ENCODE results near the gene PPARA.
"Not testable (repeated sequence)": the region's sequence is repeated elsewhere in the genome, so short reads cannot be mapped to it uniquely, and the experiment has no call there.

Gene PPARA

GRCh38 chr22:46128606-46129005 is 21.7 kb upstream of the PPARA start:
- no peak for ATAC-seq

- ATAC-seq, result no peak
Measured at GRCh38 chr22:46129390-46130041, 20.8 kb upstream of the PPARA start.

DNA sequence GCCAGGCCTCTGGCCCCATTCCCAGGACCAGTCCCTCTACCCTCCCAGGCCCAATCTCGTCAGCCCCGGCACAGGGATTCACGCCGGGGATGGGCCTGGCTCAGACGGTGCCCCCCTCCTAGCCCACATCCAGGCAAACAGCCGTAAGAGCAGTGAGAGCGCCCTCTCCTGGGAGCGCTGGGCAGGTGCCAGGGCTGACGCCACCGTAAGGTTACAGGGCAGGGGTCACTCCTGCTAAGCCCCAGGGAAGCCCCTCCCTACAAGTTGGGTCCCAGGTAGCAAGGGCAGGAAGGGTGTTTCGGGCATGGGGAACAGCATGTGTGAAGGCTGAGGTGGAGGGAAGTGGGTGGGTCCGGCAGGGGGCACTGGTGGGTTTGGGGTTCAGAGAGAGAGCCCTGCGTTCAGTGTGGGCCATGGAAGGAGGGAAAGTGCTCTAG is 19.2 kb upstream of the PPARA start:
- ATAC-seq, result no peak

DNA sequence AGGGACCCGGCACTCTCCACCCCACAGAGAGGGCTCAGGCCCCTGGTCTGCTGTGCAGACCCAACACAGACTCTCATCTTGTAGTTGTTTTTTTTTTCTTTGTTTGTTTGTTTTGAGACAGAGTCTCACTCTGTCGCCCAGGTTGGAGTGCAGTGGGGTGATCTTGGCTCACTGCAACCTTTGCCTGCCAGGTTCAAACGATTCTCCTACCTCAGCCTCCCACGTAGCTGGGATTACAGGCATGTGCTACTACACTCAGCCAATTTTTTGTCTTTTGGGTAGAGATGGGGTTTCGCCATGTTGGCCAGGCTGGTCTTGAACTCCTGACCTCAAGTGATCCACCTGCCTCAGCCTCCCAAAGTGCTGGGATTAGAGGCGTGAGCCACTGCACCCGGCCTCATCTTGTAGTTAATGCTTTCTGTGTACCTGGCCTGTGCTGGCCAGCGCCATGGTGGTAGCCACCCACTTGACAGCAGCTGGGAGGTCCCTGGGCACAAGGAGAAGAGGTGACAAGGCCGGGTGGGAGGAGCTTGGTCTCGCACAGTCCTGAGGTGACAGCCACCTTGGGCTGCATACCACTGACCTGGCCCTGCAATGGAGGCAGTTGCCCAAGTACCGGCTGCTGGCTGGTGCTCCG is 18.0 kb upstream of the PPARA start:
- ATAC-seq, result not testable (repeated sequence)

DNA sequence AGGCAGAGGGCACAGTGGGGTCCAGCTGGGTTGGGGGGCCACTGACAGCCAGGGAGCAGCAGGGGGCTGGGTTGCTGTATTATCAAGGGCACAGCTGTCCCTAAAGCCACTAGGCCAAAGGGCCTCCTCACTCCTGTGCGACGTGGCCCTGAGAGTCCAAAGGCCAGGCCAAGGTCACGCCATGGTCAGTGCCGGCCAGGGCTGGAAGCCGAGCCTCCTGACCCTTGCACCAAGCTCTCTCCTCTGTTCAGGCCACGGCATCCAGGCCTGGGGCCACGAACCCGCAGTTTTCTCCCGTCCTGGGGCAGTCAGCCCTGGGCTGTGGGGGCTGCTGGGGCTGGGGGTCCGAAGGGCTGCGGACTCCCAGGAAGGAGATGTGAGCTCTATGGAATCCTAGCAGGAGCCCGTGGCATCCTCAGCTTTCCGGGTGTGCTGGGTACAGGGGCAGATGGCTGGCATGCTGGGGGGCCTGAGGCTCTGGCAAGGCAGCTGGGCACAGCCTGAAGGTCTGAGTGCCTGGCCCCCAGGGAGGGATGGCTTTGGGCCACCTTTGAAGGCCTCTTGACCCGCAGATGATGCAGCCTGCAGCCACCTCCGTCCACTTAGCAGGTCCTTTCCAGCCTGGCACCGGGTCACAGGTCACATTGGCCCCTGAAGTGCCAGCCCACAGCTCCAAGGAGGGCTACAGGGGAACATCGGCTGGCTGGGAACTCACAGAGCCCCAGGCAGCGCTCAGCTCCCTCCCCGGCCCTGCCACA is 17.3 kb upstream of the PPARA start:
- no peak for ATAC-seq

DNA sequence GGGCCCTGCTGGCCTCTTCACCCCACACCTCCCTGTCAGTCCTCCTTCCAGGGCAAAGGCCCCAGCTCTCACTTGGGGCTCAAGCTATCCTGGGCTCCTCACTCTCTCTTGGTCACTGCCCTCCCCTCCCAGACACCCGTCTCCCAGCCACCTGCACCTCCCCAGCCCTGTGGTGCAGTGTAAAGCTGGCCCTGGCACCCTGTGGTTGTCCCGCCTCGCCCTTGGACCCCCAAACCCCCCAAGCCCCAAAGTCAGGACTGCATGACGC is 16.8 kb upstream of the PPARA start:
- ATAC-seq, result no peak

- ATAC-seq, result no peak
Measured at GRCh38 chr22:46134111-46134705, 16.1 kb upstream of the PPARA start.

DNA sequence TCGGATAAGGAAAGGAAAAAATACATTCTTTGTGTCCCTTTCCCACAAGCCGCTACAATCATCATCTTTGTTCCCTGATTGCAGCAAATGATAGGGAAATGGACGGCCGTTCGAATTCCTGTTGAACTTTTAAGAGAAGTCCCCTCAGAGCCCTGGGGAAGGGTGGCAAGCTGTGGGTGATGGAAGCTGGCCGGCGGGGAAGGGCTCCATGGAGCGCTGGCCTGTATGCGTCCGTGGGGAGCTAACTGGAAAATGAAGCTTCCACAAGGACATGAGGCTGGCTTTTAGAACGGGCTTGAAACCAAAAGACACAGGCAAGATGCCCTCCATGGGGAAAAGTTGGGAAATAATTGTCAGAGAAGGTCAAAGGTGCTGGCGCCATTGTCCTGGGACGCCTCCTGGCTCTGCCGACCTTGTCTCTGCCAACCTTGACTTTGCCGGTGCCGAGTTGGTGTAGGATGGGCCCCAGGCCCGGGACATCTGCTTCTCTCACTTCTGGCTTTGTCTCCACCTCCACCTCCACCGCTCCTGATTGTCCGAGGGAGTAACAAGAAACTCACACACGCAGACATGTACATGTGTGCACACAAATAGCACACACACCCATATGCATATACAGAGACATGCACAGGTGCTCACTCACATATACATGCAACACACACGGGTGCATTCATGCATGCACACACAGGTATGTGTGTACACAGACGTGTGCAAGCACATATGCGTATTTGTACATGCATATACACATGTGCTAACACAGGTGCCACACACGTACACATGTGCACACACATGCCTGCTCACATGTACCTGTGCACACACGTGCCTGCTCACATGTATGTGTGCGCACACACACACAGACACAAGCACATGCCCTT is 14.5 kb upstream of the PPARA start:
- no peak for ATAC-seq

GRCh38 chr22:46136486-46137217 is 13.7 kb upstream of the PPARA start:
- no peak for ATAC-seq

DNA sequence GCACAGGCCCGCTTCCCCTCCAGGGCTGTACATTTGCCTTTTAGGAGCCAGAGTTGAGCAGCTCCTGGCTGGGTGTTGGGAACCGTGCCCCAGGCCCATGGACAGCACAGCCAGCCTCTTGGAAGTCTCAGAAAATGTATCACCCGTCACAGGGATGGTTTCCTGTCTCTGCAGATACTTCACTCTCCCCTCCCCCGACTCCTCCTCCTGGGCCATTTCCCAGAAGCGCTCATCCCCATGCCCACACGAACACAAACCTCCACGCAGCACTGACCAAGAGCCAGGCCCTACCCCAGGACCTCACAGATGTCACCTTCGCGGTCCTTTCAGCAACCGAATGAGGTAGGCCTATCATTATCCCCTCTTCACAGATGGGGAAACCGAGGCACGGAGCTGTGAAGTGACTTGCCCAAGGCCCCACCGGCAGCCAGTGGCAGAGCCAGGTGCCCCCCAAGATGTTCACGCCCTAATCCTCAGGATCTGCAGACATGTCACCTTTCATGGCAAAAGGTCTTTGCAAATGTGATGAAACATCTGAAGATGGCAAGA is 13.0 kb upstream of the PPARA start:
- ATAC-seq, result no peak

GRCh38 chr22:46138058-46138797 is 12.1 kb upstream of the PPARA start:
- ATAC-seq, result no peak

GRCh38 chr22:46139417-46139816 is 10.9 kb upstream of the PPARA start:
- ATAC-seq, result not testable (repeated sequence)

DNA sequence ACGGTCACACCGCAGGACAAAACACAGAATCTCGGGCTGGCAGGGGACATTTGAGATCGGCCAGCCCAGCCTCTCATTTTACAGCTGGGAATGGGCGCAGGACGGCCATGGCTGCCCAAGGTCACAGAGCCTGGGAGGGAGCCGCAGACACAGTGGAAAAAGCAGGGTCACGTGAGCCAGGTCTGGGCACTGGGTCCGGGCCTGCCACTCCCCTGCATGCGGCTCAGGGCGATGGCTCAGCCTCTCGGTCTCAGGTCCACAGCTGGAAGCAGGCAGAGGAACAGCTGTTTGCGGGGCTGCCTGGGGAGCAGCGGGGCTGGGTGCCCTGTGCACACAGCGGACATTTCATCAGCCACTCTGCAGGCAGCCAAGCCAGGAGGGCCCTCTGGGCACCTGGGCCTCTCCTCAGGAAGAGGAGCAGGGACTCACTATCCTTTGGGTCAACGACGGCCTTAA is 10.4 kb upstream of the PPARA start:
- ATAC-seq, result no peak

DNA sequence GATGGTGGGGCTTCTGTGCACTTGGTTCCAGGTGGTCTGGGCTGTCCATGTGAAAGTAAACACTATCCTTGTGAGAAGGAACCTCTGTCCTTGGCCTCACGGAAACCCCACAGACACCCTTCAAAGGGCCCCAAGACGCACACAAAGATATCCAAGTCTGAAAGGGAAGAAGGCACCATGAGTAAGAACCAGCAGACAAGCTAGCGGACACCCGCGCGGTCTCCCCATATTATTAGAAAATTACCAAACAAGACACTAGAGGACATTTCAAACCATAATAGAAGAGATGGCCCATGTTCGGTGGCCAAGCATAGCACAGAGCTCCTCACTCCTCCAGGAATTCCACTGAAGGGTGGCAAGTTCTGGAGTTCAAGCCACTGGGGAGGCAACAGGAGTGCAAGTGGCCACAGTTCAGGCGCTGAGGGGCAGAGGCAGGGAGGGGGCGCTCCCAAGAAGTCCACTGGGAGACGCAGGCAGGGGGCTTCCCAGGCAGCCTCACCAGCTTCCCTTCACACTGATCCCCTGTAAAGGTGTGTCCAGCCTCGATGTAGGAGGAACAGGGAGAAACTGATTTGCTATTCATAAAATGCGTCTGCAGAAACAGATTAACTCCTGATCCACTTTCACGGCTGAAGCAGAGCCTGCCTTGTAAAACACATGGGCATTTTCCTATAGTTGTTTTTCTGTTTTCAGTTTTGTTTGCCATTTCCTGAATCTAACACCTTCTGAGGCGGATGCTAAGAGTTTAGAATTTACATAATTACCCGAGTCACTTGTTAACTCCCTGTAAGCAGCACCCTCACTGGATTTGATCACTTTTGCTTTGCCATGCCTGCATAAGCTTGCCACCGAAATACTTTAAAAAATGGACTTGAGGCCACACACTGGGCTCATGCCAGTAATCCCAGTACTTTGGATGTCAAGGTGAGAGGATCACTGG is 9.1 kb upstream of the PPARA start:
- no peak for ATAC-seq

DNA sequence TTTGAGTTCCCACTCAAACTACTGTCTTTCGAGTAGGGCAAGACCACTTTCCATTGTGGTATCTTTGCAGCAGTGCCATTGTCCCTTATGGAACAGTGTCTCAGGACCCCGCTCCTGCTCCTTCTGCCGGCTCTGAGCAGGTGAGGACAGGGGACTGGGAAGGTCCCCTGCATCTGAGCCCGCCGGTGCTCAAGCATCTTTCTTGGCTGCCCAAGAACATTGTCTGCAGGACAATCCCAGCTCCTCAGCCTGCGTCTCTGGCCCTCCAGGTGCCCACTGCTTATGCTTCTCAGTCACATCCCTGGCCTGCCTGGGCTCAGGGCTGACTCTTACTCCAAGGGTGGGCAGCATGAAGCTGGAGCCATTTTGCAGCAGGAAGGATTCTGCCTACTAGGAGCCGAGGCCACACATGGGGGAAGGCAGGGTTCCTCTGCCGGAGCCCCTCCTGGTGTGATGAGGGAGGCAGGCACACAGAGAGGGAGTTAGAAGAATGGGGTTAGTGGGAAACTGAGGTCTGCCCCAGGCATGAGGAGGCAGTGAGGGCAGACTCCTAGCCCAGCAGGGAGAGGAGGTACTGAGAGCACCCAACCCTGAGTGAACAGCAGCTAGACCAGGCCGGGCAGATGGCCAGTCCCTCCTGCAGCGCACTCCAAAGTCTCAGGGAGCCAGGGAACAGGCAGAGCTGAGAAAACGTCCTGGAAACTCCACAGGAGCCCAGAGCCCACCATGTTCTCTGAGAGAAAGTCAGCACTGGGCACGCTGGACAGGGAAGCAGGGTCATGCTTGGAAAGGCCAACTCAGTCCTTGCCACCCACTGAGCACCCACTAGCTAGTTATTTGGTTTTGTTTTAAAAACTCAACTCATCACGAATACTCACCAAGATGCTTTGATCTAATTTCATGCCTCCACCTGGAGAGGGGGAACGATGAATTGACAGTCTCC is 7.5 kb upstream of the PPARA start:
- no peak for ATAC-seq

DNA sequence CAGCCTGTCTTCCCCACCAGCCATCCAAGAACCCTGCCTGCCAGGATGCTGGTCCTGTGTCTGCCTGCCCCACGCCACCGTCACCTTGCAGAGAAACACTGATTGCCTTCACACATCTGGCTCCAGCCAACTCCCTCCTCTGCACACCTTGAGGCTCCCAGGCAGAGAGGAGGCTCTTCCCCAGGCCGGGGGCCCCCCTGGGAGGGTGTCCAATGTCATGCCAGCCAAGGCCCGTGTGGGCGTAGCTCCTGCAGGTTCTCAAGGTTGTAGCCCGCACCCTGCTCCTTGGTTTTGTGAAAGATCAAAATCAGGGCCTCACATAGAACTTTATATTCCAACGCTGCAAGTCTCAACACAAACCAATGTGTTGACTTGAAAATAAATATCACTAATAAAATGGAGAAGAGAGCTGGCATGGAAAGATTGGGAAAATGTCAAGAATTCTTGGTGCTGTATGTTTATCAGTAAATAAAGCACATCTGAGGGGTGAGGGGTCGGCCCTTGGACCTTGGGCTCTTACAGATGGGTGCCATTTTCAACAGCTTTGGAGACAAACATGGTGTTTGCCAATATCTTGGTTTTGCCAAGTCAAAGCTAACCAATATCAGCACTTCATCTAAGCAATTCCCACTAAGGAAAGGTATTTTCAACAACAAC is 6.7 kb upstream of the PPARA start:
- no peak for ATAC-seq

DNA sequence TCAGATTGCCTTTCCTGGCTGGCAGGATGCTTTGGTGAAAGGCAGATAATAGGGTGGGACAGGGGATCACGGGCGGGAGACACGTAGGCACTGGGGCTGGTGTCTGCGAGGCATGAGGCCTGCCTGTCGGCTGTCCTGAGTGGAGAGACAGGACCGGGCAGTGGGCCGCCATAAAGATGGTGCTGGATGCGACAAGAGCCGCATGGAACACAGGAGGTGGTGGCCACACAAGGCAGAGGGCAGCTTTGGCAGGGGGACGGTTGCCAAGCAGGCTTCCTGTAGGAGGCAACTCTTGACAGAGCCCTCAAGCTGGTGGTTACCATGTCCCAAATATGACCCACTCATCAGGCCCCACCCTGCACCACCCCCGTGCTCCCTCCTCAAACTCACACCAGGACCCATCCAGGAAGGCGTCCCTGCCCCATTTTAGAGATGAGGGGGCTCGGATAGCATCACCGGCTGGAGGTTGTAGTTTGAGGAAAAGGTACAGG is 4.9 kb upstream of the PPARA start:
- no peak for ATAC-seq

GRCh38 chr22:46145896-46146295 is 4.4 kb upstream of the PPARA start:
- ATAC-seq, result no peak

Data from activated CD4-positive, CD25-positive, alpha-beta regulatory T cell treated with anti-CD3 and anti-CD28 coated beads, Interleukin-2, amount 50 U/mL, for 24 hours (primary cell).